HG03103 (cell line): Measurements from ENCODE around the gene TAF8.

Experiments used
- ATAC-seq: cut with Tn5 transposase; IDR thresholded peaks from one replicate; pipeline ENCODE4 v1.9.1; 2021; ENCODE audit warnings: low read depth; ENCODE audit not compliant: unreplicated experiment

Gene TAF8

GRCh38 chr6:42095094-42095493, 44.8 kb downstream of the TAF8 start:
- ATAC-seq = no peak

- ATAC-seq = no peak
Observed at GRCh38 chr6:42095776-42096541, 45.6 kb downstream of the TAF8 start.

GRCh38 chr6:42099340-42100028, 49.2 kb downstream of the TAF8 start:
- ATAC-seq = no peak

- ATAC-seq = no peak
Observed at GRCh38 chr6:42100029-42100901, 49.9 kb downstream of the TAF8 start.

GRCh38 chr6:42101186-42101657, 50.9 kb downstream of the TAF8 start:
- no peak for ATAC-seq

- no peak for ATAC-seq
Observed at GRCh38 chr6:42103216-42103615, 52.9 kb downstream of the TAF8 start.

- no peak for ATAC-seq
Observed at GRCh38 chr6:42103753-42104094, 53.4 kb downstream of the TAF8 start.

GRCh38 chr6:42104095-42104803, 53.9 kb downstream of the TAF8 start:
- peak; percentile 57 for ATAC-seq

- peak; percentile 18 for ATAC-seq
Observed at GRCh38 chr6:42104804-42105125, 54.4 kb downstream of the TAF8 start.

- ATAC-seq = no peak
Observed at GRCh38 chr6:42105156-42105648, 54.9 kb downstream of the TAF8 start.

- no peak for ATAC-seq
Observed at GRCh38 chr6:42105709-42106108, 55.4 kb downstream of the TAF8 start.

GRCh38 chr6:42106112-42107023, 56.0 kb downstream of the TAF8 start:
- no peak for ATAC-seq

GRCh38 chr6:42108071-42108470, 57.7 kb downstream of the TAF8 start:
- no peak for ATAC-seq

GRCh38 chr6:42110683-42111082, 60.4 kb downstream of the TAF8 start:
- ATAC-seq = no peak

- ATAC-seq = no peak
Observed at GRCh38 chr6:42112351-42112750, 62.0 kb downstream of the TAF8 start.

GRCh38 chr6:42113936-42114636, 63.8 kb downstream of the TAF8 start:
- ATAC-seq = no peak

GRCh38 chr6:42117843-42118161, 67.5 kb downstream of the TAF8 start:
- no peak for ATAC-seq

- no peak for ATAC-seq
Observed at GRCh38 chr6:42118162-42119001, 68.1 kb downstream of the TAF8 start.
